COLO829 (cell line): ENCODE data around the gene ZNF320.
A peak's percentile ranks its signal among the peaks of the same experiment; 100 is the strongest.
"Not testable (repeated sequence)": the region's sequence is repeated elsewhere in the genome, so short reads cannot be mapped to it uniquely, and the experiment has no call there.

Experiments
- DNase-seq: peaks from one replicate; pipeline ENCODE4 v3.0.0; 2012; ENCODE audit warnings: low spot score

The ZNF320 gene

DNA sequence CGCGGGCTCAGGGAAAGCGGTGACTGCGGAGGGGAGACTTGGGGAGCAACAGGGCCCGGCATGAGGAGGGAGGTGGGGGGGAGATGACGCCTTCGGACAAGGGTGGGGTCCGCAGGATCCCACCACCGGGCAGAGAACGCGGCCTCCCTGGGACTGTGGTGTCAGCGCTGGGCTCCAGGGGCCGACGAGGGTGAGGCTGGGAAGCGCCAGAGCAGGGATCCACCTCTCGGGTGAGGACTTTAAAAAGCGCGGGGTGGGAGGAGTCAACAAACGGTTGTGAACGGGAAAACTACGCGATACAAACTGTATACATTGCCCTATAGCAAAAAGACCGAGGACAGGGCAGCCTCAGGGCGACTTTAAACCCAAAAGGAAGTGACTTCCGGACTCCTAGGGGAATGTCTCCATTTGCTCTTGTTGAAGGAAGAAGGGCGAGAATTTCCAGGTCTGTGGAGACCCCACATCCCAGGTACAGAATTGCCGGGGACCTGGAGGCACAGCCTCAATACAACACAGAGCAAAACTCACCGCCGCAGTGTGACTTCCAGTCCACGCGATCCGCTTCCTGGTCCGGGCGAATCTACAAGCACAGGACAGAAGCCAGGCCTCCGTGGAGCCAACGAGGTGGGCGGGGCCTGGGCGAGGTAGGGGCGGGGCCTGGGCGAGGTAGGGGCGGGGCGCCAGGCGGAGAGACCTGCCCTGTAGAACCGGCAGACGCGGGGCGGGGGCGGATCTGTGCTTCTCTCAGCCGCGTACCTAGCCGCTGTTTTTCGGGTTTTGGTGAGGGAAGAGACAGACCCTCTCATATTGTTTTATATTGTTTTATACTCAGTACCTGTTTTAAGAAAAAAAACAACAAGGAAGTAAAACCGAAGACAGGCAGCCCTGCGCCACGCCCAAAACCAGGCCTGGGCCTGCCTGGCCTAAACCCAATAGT is 25.7 kb upstream of the ZNF320 start, which contains the start of gene ZNF888:
Gene ZNF888, minus strand, starts transcription at position 588 of the 937 bp plus-strand sequence. CDS start 5,555 bp downstream, outside the sequence.
- DNase-seq, result peak; percentile 58

DNA sequence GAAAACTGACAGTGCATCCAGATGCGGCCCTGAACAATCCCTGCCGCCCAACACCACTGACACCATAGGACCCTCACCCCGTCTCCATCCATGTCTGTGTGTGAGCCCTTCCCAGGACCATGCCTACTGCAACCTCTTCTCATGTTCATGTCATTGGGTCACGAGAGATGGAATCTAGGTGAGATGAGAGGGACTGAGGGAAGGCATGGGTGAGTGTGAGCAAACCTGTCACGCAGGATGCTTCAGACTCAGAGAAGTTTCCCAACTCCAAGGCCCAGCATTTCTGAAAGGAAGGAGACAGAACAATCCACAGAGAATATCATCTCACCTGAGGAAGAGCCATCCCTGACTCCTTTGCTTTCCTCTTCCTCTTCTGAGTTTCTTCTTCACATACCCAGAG is 20.1 kb upstream of the ZNF320 start:
- no peak for DNase-seq

DNA sequence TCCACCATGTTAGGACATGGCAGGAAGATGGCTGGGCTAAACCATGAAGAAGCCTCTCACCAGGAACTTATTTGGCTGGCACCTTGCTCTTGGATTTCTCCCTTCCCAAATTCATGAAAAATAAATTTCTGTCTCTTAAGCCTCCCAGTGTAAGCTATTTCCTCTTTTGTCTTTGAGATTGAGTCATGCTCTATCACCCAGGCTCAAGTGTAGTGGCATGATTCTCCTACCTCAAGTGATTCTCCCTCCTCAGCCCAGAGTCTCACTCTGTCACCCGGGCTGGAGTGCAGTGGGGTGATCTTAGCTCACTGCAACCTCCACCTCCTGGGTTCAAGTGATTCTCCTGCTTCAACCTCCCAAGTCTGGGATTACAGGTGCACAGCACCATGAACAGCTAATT is 13.2 kb upstream of the ZNF320 start:
- no peak for DNase-seq

DNA sequence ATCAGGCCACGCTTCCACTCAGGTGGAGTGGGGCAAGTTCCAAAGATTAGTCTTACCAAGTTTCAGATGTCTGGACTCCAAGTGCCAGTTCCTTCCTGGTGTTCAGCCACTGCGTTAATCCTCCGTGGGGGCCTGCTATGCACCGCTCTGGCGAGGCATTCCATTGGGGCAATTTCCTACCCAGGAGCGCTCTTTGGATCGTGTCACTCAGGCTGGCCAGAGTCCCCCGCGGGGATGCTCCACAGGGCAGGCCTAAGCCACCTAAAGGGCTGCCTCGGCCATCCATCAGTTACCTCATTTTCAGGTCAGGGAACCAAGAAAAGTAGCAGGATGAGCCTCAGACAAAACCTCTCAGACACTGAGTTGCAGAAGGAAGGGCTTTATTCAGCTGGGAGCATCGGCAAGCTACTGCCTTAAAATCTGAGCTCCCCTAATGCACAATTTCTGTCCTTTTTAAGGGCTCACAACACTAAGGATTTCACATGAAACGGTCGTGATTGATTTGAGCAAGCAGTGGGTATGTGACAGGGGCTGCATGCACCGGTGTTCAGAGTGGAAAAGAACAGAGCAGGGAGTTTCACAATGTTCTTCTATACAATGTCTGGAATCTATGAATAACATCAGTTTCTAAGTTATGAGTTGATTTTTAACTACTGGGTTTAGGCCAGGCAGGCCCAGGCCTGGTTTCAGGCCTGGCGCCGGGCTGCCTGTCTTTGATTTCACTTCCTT is 6.8 kb upstream of the ZNF320 start:
- not testable (repeated sequence) for DNase-seq

DNA sequence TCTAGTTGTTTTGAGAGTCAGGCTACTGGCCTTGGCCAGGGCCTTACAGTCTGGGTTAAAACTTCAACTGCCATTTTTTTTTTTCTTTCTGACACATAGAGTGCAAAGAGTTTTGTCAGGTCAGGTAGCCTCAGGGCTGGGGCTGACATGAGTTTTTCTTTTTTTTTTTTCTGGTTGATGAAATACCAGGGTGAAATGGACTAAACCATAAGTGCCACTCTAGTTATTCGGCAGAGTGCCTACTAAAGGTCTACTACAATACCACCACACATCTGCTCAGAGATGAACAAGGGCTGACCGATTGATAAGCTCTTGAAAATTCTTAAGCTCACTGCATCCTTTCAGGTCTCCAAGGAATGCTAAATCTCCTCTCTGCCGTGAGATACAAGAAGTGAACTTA is 4.4 kb upstream of the ZNF320 start:
- no peak for DNase-seq

DNA sequence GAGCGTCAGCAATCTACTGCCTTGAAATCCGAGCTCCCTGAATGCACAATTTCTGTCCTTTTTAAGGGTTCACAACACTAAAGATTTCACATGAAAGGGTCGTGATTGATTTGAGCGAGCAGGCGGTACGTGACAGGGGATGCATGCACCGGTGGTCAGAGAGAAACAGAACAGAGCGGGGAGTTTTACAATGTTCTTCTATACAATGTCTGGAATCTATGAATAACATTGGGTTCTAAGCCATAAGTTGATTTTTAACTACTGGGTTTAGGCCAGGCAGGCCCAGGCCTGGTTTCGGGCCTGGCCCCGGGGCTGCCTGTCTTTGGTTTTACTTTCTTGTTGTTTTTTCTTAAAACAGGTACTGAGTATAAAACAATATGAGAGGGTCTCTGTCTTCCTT is 1.2 kb upstream of the ZNF320 start:
- DNase-seq, result not testable (repeated sequence)

DNA sequence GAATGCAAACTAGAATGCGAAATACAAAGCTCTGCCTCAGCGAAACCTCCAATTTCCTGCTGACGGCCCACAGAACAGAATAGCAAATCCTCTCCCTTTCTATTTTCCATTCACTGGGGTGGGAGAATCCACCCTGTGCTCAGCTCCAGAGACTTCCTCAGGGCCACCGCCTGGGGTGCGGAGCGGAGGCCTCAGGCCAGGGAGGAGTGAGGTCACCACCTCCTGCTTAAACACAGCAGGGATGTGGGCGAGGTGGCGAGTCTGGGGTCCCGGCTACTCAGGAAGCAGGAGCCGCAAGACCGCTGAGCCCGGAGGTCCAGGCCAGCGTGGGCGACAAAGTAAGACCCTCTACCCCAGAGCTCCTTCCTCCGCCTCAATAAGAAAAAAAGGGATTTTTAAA is 666 bp upstream of the ZNF320 start:
- DNase-seq, result no peak

DNA sequence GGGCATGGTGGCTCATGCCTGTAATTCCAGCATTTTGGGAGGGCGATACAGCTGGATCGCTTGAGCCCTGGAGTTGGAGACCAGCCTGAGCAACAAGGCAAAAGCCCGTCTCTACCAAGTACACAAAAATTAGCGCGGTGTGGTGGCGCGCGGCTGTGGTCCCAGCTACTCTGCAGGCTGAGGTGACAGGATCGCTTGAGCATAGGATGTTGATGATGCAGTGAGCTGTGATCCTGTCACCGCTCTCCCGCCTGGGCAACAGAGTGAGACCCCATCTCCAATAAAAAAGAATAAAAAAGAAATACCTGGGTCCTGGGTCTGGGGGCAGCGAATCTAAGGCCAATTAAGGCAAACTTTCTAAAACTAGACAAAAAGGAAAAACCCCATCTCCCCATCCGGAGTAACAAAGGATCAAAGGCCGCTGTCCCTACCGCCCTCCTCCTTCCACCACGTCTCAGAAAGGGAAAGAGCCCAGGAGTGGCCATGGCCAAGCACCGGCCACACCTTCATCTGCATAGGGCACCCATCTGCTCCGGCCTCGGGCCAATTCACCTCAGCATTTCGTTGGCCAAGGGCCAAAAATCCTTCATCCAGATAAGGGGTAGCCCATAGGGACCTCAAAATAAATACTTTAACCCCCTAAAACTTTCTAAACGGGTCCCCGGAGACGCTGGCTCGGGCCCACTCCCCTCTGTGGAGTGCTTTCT is 851 bp downstream of the ZNF320 start:
- peak; percentile 2 for DNase-seq

DNA sequence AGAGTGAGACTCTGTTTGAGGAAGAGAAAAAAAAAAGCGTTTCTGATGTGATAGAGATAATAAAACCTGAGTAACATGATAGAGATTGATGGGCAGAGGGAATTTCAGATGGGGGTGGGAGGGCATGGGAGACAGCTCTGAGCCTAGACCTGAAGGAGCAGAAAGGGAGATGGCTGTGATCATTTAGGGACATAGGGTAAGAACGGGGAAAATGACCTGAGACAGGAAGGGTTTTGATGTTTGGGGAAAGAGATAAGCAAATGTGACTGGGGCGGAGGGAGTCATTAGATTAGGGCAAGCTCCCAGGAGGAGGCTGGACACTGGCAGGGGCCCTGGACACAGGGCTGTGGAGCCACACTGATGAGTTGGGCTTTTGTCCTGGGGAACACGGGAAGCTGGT is 6.1 kb downstream of the ZNF320 start:
- no peak for DNase-seq

DNA sequence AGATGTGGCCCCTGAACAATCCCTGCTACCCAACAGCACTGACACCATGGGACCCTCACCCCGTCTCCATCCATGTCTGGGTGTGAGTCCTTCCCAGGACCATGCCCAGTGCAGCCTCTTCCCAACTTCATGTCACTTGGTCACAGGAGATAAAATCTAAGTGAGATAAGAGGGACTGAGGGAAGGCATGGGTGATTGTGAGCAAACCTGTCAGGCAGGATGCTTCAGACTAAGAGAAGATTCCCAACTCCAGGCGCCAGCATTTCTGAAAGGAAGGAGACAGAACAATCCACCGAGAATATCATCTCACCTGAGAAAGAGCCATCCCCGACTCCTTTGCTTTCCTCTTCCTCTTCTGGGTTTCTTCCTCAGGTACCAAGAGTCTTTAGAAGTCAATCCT is 7.5 kb downstream of the ZNF320 start:
- DNase-seq, result no peak

DNA sequence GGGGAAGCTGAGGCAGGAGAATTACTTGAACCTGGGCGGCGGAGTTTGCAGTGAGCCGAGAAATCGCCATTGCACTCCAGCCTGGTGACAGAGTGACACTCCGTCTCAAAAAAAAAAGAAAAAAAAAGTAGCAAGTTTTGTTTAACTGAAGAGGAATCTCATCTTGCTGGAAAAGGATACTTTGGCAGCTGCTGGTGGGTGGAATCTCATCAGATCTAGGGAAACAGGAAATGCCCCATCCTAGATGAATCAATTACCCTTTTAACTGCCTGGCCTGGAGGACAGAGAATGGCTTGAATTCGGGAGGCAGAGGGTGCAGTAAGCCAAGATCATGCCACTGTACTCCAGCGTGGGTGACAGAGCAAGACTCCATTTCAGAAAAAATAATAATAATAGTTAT is 8.4 kb downstream of the ZNF320 start:
- no peak for DNase-seq

DNA sequence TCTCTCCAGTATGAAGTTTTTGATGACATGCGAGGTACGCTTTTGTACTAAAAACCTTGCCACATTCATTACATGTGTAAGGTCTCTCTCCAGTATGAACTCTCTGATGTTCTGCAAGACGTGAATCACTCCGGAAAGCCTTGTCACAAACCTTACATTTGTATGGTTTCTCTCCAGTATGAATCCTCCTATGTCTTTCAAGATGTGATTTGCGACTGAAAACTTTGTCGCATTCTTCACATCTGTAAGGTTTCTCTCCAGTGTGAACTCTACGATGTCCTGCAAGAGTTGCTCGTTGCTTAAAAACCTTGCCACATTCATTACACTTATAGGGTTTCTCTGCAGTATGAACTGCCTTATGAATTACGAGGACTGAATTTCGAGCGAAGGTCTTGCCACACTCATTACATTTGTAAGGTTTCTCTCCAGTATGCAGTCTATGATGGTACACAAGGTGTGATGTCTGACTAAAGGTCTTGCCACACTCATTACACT is 16.5 kb downstream of the ZNF320 start:
- DNase-seq, result no peak

DNA sequence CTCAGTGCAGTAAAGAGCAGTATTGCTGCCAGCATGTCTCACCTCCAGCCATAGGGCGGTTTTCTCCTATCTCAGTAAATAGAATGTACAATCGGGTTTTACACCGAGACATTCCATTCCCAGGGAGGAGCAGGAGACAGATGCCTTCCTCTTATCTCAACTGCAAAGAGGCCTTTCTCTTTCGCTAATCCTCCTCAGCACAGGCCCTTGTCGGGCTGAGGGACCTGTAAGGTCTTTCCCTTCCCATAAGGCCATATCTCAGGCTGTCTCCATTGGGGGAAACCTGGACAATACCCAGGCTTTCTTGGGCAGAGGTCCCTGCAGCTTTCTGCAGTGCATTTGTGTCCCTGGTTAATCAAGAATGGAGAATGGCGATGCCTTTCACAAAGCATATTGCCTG is 24.4 kb downstream of the ZNF320 start:
- DNase-seq, result not testable (repeated sequence)

DNA sequence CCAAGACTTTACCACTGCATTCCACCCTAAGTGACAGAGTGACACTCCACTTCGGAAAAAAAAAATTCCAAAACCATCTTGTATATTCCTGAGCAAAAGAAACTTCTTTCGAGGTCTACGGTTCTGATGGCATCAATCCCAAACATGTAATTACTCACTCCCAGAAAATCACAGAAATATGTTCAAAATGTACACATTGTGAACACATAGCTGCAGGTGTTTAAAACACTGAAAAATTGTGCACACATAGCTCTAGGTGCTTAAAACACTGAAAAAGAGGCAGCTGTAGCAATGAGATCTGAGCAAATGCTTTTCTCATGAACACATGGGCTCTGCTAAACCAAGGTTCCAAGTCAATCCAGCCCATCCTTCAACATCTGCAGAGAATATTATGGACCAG is 26.0 kb downstream of the ZNF320 start:
- no peak for DNase-seq

DNA sequence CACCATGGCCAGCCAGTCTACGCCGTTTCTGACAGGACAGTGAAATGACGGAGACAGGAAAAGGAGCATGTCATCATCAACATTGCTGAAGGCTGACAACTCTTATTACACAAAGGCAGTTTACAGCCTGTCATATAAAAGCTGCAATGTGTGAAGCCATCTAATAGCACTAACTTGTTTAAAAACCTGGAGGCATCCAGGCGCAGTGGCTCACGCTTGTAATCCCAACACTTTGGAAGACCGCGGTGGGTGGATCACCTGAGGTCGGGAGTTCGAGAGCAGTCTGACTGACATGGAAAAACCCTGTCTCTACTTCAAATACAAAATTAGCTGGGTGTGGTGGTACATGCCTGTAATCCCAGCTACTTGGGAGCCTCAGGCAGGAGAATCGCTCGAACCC is 29.4 kb downstream of the ZNF320 start:
- not testable (repeated sequence) for DNase-seq

DNA sequence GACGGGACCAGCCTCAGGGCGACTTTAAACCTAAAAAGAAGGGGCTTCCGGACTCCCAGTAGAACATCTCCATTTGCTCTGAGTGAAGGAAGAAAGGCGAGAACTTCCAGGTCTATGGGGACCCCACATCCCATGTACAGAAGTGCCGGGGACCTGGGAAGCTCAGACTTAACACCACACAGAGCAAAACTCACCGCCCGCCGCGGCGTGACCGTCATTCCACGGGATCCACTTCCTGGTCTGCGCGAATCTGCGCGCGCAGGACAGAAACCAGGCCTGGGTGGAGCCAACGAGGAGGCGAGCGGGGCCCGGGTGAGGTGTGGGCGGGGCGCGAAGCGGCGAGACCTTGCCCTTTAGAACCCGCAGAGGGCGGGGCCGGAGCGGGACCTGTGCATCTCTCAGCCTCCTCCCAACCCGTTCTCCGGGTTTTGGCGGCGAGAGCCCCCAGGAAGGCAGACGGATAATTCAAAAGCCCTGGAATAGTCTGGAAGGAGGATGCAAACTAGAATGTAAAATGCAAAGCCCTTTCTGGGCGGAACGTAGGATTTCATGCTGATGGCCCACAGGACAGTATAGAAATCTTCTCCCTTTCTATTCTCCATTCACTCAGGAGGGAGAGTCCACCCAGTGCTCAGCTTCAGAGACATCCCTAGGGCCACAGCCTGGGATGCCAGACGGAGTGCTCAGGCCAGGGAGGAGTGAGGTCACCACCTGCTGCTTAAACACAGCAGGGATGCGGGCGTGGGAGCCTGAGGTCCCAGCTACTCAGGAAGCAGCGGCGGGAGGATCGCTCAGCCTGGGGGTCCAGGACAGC is 39.9 kb downstream of the ZNF320 start, which contains the start of gene ZNF468:
Gene ZNF468, minus strand, starts transcription at position 242 of the 814 bp plus-strand sequence. CDS start 3,347 bp downstream, outside the sequence.
- DNase-seq, result not testable (repeated sequence)

DNA sequence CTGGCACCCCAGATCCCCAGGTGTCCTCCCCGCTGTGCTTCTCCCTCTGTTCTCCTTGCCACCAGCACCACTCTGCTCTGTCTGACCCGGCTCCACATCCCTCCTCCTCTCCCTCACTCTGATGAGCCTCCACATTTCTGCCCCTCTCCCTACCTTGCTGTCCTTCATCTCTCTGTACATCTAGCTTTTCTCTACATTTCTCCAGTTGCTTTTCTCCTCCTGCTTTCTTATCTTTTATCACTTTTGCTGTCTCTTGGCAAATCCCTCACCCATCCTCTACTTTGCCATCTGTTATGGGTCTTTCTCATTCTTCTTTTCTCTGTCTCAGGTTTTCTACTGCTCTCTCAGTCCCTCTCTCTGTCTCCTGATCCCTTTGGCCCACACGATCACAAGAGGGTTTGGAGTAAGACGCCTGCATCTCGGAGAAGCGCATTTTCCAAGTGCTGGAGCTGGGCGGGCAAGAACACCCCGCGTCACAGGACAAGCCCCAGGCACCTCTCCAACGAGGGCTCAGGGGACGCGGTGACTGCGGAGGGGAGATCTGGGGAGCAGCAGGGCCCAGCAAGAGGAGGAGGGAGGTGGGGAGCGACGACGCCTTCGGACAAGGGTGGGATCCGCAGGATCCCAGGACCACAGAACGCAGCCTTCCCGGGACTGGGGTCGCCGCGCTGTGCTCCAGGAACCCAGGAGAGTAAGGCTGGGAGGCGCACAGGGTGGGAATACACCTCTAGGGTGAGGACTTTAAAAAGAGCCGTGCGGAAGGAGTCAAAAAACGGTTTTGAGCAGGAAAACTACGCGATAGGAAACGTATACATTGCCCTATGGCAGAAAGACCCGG is 40.7 kb downstream of the ZNF320 start:
- DNase-seq, result not testable (repeated sequence)
